ENCODE results near the gene OPCML.

DNA sequence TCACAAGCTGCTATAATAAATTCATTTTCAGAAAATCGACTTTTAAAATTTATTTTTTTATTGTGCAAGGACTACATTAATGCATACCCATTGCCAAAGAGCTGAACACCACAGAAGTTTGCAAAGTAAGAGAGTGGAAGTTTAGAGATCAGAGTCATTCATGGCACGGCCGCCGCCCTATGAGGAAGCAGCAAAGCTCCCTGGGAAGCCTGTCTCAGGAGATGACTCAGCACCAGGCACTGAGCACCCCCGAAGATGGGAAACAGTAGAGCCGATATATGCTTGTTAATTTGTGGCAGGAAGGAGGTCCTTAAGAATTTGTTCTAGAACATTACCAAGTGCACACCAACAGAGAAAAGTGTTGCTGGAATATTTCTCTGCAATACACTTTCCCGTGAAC, 693.7 kb downstream of the OPCML start:
- TF ChIP-seq, protein P1, sequence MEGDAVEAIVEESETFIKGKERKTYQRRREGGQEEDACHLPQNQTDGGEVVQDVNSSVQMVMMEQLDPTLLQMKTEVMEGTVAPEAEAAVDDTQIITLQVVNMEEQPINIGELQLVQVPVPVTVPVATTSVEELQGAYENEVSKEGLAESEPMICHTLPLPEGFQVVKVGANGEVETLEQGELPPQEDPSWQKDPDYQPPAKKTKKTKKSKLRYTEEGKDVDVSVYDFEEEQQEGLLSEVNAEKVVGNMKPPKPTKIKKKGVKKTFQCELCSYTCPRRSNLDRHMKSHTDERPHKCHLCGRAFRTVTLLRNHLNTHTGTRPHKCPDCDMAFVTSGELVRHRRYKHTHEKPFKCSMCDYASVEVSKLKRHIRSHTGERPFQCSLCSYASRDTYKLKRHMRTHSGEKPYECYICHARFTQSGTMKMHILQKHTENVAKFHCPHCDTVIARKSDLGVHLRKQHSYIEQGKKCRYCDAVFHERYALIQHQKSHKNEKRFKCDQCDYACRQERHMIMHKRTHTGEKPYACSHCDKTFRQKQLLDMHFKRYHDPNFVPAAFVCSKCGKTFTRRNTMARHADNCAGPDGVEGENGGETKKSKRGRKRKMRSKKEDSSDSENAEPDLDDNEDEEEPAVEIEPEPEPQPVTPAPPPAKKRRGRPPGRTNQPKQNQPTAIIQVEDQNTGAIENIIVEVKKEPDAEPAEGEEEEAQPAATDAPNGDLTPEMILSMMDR (IDR thresholded peaks at IDR 0.05), result no peak
- TF ChIP-seq POLR2A (IDR thresholded peaks at IDR 0.05), result no peak

Data from lower leg skin (tissue), 3 donors.